Tibial nerve (tissue), 4 donors: Measurements from ENCODE around the gene DLX1. TPM values are rescaled to one million over a fixed set of nuclear protein-coding genes. Genes with fewer than 3 reads are reported as not detected.
A peak's percentile ranks its signal among the peaks of the same experiment; 100 is the strongest.

ENCODE experiments used
- DNase-seq, 2 donors: peaks; one replicate each; pipeline ENCODE4 v3.0.0-alpha.2; 2019; ENCODE audit warnings: low spot score in 2 of 2
- H3K27ac ChIP-seq, 4 donors: fragments of 200-600 bp; sonication (generic) in 3 of 4; one replicate each; pipeline ENCODE4 v1.5.1; 2017 to 2019; ENCODE audit warnings: mild to moderate bottlenecking in 1 of 4
- H3K27me3 ChIP-seq, 2 donors: fragments of 200-600 bp; sonication (generic) in 1 of 2; one replicate each; pipeline versions ENCODE4 v1.5.1 to v1.6.0; 2017 to 2019
- H3K36me3 ChIP-seq, 3 donors: fragments of 200-600 bp; sonication (generic); one replicate each; pipeline ENCODE4 v1.5.1; 2018 to 2019
- H3K4me1 ChIP-seq, 4 donors: fragments of 200-600 bp; sonication (generic) in 3 of 4; one replicate each; pipeline ENCODE4 v1.5.1; 2017 to 2019
- H3K4me3 ChIP-seq, 4 donors: fragments of 200-600 bp; sonication (generic) in 3 of 4; one replicate each; pipeline ENCODE4 v1.5.1; 2017 to 2019; ENCODE audit warnings: mild to moderate bottlenecking in 1 of 4, moderate library complexity in 1 of 4
- H3K9me3 ChIP-seq, 4 donors: fragments of 200-600 bp; sonication (generic) in 3 of 4; one replicate each; pipeline ENCODE4 v1.5.1; 2017 to 2019
- EP300 ChIP-seq, 2 donors: sonication (generic); formaldehyde crosslinking; IDR thresholded peaks; one replicate each; pipeline ENCODE4 v1.6.1; 2017; ENCODE audit warnings: antibody characterized with exemption in 2 of 2, mild to moderate bottlenecking in 1 of 2
- POLR2A ChIP-seq, 2 donors: fragments of 450-650 bp; IDR thresholded peaks; one replicate each; pipeline ENCODE4 v1.6.1; 2017; ENCODE audit warnings: antibody characterized with exemption in 2 of 2, mild to moderate bottlenecking in 2 of 2, moderate library complexity in 2 of 2
- WGBS, 2 donors: methylation state at CpG; one replicate each; pipeline ENCODE4 v1.1.5; 2018; 5-methylcytosine and 5-hydroxymethylcytosine counted together
- total RNA-seq, 4 donors: library from RNA; depleted of rRNA; stranded (reverse); fragments of >200 nt; gene quantifications; one replicate each; pipeline ENCODE4 v1.1.0, GENCODE V29; 2016
- TF ChIP-seq, protein P1 (sequence below), 5 experiments: fragments of 200-600 bp in 3 of 5; fragments of 450-650 bp in 2 of 5; sonication (generic) in 3 of 5; IDR thresholded peaks; one replicate each; pipeline ENCODE4 v1.5.1; 2016 to 2019; ENCODE audit warnings: antibody characterized with exemption in 5 of 5, mild to moderate bottlenecking in 3 of 5, moderate library complexity in 2 of 5

DLX1 gene
- total RNA-seq, 4 donors from 2014 or later: 0.44 TPM; not detected in 3

DNA sequence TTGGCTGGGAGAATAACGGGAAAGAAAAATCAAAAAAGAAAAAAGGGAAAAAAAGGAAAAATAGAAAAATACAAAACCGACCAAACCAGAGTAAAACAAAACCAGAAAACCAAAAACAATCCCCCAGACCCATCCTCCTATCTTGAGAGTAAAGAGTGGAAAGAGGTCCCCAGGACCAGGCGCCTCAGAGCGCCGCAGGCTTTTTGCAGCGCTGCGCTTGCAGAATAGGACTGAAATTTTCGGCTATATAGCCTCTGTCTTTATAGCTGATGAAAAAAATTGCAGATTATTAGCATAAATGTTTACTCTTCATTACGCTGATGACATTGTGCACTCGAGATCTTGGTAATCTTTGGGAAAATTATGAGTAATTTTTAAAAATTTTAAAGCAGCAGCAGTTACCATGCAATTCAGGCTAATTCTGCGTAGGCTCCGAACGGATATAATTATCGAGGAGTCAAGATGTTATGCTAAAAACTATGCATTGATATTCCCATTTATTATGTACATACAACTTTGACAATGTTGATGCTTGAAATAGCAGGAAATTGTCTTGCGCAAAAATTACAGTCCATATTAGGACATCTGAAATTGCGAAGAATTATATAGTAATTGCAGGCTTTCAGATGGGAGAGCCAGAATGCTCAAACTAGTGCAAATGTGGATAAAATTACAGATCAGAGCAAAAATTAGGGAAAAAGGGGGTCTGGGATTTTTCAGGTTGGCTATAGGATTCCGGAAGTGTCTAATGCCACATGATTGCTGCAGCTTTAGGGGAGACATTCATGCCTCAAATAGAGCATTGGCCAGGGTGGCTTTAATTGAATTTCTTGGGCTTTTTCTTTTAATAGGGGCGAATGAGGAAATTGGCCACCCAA lies 8.3 kb downstream of the DLX1 start:
- Histone ChIP-seq H3K27ac (no peak overlapping the region), H3K36me3 (no peaks in the 10 kb centered on the region), H3K4me3 (no peak overlapping the region), H3K9me3 (no peaks in the 10 kb centered on the region), H3K4me1 (peaks cover 0 to 56% (median 37%) of the 10 kb centered on the region in 4 donors), H3K27me3 (peaks cover 6 to 100% of the 10 kb centered on the region in 2 donors)
- WGBS, 2 donors: 37 to 38% methylated on average over 18 of the region's 18 CpGs
- no peak for DNase-seq
- TF ChIP-seq EP300 (IDR thresholded peaks at IDR 0.05): no peak
- no peak for TF ChIP-seq POLR2A (IDR thresholded peaks at IDR 0.05)
- TF ChIP-seq, protein P1, sequence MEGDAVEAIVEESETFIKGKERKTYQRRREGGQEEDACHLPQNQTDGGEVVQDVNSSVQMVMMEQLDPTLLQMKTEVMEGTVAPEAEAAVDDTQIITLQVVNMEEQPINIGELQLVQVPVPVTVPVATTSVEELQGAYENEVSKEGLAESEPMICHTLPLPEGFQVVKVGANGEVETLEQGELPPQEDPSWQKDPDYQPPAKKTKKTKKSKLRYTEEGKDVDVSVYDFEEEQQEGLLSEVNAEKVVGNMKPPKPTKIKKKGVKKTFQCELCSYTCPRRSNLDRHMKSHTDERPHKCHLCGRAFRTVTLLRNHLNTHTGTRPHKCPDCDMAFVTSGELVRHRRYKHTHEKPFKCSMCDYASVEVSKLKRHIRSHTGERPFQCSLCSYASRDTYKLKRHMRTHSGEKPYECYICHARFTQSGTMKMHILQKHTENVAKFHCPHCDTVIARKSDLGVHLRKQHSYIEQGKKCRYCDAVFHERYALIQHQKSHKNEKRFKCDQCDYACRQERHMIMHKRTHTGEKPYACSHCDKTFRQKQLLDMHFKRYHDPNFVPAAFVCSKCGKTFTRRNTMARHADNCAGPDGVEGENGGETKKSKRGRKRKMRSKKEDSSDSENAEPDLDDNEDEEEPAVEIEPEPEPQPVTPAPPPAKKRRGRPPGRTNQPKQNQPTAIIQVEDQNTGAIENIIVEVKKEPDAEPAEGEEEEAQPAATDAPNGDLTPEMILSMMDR (IDR thresholded peaks at IDR 0.05): no peak

- Histone ChIP-seq H3K27me3 (peaks cover 10 to 100% of the 10 kb centered on the region in 2 donors), H3K9me3 (no peaks in the 10 kb centered on the region), H3K4me1 (peaks cover 0 to 63% (median 45%) of the 10 kb centered on the region in 4 donors), H3K4me3 (peak overlapping the region; percentile 20 to 52 (median 30)), H3K36me3 (no peaks in the 10 kb centered on the region), H3K27ac (peak overlapping the region in 1 of 4 donors; percentile 64)
- TF ChIP-seq EP300 (IDR thresholded peaks at IDR 0.05): no peak
- TF ChIP-seq POLR2A (IDR thresholded peaks at IDR 0.05): no peak
- TF ChIP-seq, protein P1 (IDR thresholded peaks at IDR 0.05): no peak
- DNase-seq: no peak
- 4 to 5% methylated on average over 54 to 63 of the region's 66 CpGs for WGBS, 2 donors
Observed at GRCh38 chr2:172094294-172095145, 9.2 kb downstream of the DLX1 start.

DNA sequence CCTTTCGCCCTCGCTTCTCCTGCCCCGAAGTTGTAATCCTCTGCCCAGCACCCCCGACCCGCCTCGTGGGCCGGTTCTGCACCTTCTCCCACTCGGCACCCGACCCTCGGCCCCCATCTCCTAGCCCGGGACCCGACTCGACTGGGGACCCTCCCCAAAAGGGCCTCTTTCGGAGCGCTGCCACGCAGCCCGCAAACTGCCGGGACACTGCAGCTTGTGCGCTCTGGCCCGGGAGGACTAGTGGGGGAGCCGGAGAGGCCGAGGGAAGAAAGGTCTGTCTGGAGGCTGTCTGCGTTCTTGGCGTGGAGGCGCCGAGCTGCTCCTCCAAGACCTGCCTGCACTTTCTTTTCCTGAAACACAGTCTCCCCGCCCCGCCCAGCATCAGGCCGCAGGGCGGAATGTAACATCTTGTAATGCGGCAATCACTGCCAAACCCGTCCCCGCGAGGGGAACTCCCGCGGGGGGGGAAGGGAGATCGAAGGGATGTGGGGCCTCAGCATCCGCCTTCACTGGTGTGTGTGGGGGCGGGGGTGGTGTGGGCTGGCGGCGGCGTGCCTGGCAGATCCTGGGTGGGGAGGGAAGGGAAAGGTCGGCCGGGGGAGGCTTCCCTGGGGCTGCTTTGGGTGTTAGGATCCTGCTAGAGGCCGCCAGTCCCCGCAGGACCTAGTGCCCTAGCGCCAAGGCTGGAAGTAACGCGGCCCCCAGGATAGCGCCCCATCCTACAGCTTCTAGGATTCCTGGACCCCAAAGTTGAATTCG lies 10.0 kb downstream of the DLX1 start:
- H3K27me3 ChIP-seq: peaks cover 17 to 100% of the 10 kb centered on the region in 2 donors
- H3K27ac ChIP-seq: peak overlapping the region in 1 of 4 donors; percentile 64
- no peaks in the 10 kb centered on the region for H3K36me3 ChIP-seq
- DNase-seq: no peak
- no peaks in the 10 kb centered on the region for H3K9me3 ChIP-seq
- peak overlapping the region; percentile 20 to 52 (median 30) for H3K4me3 ChIP-seq
- TF ChIP-seq POLR2A (IDR thresholded peaks at IDR 0.05) (no peak), EP300 (IDR thresholded peaks at IDR 0.05) (peak in 1 of 2 donors; percentile 40)
- TF ChIP-seq, protein P1 (IDR thresholded peaks at IDR 0.05): no peak
- WGBS, 2 donors: 1 to 4% methylated on average over 29 to 51 of the region's 51 CpGs
- H3K4me1 ChIP-seq: peaks cover 0 to 71% (median 53%) of the 10 kb centered on the region in 4 donors

DNA sequence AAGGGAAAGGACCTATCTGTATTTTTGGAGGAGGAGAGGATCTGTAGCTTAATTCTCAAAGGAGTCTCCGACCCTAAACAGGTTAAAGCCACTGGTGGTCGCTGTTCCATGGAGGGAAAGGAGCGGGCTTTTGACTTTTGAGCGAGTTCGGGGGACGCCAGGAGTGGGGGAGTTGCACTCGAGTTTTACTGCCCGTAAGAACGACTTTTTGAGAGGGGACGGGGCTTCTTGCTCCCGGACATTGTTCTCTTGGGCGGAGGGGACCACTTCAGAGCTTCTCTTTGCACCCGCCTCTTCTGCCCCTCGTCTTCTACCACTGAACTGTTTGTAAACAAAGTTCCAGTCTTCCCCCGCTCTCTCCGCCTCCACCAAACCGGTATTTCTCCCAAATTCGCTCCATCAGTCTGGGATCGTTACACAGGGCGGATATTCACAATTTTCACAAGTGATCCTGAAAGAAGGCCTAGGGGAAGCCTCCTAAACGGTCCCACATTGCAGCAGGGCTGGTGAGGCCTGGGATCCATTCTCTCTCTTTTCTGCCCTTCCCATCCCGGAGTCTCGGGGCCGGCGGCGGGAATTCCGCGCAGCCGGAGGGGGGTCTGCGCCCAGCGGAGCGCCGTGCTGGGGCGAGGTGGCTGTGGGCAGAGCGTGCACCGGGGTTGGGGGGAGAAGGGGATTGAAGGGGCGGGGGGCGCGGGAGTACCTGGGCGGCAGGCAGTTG lies 10.8 kb downstream of the DLX1 start:
- H3K4me3 ChIP-seq: peak overlapping the region; percentile 6 to 52 (median 32)
- peaks cover 0 to 79% (median 60%) of the 10 kb centered on the region in 4 donors for H3K4me1 ChIP-seq
- DNase-seq: no peak
- H3K27ac ChIP-seq: peak overlapping the region in 1 of 4 donors; percentile 64
- no peaks in the 10 kb centered on the region for H3K36me3 ChIP-seq
- H3K27me3 ChIP-seq: peaks cover 18 to 100% of the 10 kb centered on the region in 2 donors
- 6 to 16% methylated on average over 21 to 40 of the region's 40 CpGs for whole genome bisulfite sequencing, 2 donors
- TF ChIP-seq, protein P1 (IDR thresholded peaks at IDR 0.05): no peak
- TF ChIP-seq POLR2A (IDR thresholded peaks at IDR 0.05): no peak
- no peak for TF ChIP-seq EP300 (IDR thresholded peaks at IDR 0.05)
- no peaks in the 10 kb centered on the region for H3K9me3 ChIP-seq
